ENCODE measurements around the gene POM121C. TPM values are rescaled to one million over a fixed set of nuclear protein-coding genes. Genes with fewer than 3 reads are reported as not detected.
"Not testable (repeated sequence)": the region's sequence is repeated elsewhere in the genome, so short reads cannot be mapped to it uniquely, and the experiment has no call there.

POM121C gene
- polyA plus RNA-seq, 1 of the 3 experiments (the other 2 are of a cell fraction) = 20.4 TPM

DNA sequence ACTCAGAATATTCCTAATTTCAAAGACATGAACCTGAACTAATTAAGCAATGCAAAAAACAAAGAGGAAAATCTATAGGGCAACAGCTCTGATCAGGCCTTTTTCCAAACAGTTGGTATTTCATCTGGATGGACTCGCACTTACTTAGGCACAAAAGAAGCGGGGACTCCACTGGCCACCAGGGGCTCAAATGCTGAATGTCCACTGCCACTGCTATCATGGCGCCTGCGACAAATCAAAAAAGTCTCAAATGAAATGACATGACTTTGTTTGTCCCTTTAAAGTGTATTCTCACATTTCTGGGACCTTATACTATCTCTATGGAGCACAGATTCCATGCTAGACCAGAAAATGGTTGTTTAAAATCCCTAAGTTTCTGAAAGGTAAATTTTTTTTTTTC lies 47.1 kb downstream of the POM121C start:
- H3K27ac ChIP-seq (ENCODE audit: low read depth in 2 of 2, low read length in 1 of 2); H3K4me1 ChIP-seq (ENCODE audit: control insufficient read depth in 1 of 2, insufficient read depth in 2 of 2, low read depth in 1 of 2, low read length in 1 of 2); CTCF ChIA-PET; H3K9me2 ChIP-seq; H3K9ac ChIP-seq; H3K4me3 ChIP-seq (ENCODE audit: low read depth in 2 of 2, low read length in 1 of 2); POLR2A ChIA-PET; DNase-seq; H3K27me3 ChIP-seq (ENCODE audit: insufficient read depth); H4K20me1 ChIP-seq (ENCODE audit: insufficient read depth); H3K4me2 ChIP-seq; H3K9me3 ChIP-seq; H2AFZ ChIP-seq (ENCODE audit: low read depth): not testable (repeated sequence)
- WGBS (ENCODE audit: low lambda C conversion rate) = 98% methylated on average over 4 of the region's 4 CpGs
- H3K36me3 ChIP-seq (replicated peaks in 1 of 2; ENCODE audit: control insufficient read depth in 1 of 2, insufficient read depth in 2 of 2, low read length in 1 of 2) = peaks cover 55 to 67% of the 10 kb centered on the region in 2 experiments
- H3F3A ChIP-seq (replicated peaks; ENCODE audit: insufficient read depth) = peaks cover 21% of the 10 kb centered on the region
- TF ChIP-seq CTCF (IDR thresholded peaks at IDR 0.05) = peak; percentile 31
- peaks cover 38% of the 10 kb centered on the region for H3K79me2 ChIP-seq (ENCODE audit: insufficient read depth)

DNA sequence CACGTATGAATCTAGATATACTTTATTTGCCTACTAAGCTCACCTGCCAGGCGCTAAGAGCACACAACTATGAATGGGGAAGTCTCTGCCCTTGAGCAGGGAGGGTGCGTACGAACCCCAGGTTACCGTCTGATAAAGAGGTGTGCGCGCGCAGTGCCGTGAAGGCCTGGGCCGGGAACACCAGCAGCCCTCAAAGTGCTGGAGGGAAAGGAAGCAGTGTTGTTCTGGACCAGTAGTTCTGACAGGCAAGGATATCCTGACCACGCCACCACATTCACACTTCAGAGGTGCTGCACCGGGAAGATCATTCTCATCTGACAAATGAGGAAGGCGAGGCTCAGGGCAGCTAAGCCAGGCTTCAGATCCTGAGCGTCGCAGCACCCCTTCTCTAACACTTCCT lies 62.6 kb downstream of the POM121C start:
- POLR2A ChIA-PET, DNase-seq: not testable (repeated sequence)
- 89% methylated on average over 10 of the region's 15 CpGs for WGBS (ENCODE audit: low lambda C conversion rate)

GRCh38 chr7:75421798-75422710 lies 64.0 kb downstream of the POM121C start:
- H3K4me1 ChIP-seq (ENCODE audit: control insufficient read depth in 1 of 2, insufficient read depth in 2 of 2, low read depth in 1 of 2, low read length in 1 of 2); H2AFZ ChIP-seq (ENCODE audit: low read depth); H3K27ac ChIP-seq (ENCODE audit: low read depth in 2 of 2, low read length in 1 of 2); H3K9me2 ChIP-seq; H3K27me3 ChIP-seq (ENCODE audit: insufficient read depth); CTCF ChIA-PET; H3F3A ChIP-seq (replicated peaks; ENCODE audit: insufficient read depth); H3K79me2 ChIP-seq (ENCODE audit: insufficient read depth); H4K20me1 ChIP-seq (ENCODE audit: insufficient read depth); H3K9ac ChIP-seq; H3K4me2 ChIP-seq; H3K9me3 ChIP-seq; POLR2A ChIA-PET; H3K4me3 ChIP-seq (ENCODE audit: low read depth in 2 of 2, low read length in 1 of 2): not testable (repeated sequence)
- H3K36me3 ChIP-seq (replicated peaks in 1 of 2; ENCODE audit: control insufficient read depth in 1 of 2, insufficient read depth in 2 of 2, low read length in 1 of 2) = peaks cover 7 to 28% of the 10 kb centered on the region in 2 experiments
- peak; percentile 15 for DNase-seq
- 94% methylated on average over 32 of the region's 50 CpGs for WGBS (ENCODE audit: low lambda C conversion rate)

More for the DNA sequence above, 62.6 kb downstream of the POM121C start:
- CTCF ChIA-PET; H2AFZ ChIP-seq (ENCODE audit: low read depth); H3K9me3 ChIP-seq; H3K27ac ChIP-seq (ENCODE audit: low read depth in 2 of 2, low read length in 1 of 2); H3K9ac ChIP-seq; H3F3A ChIP-seq (replicated peaks; ENCODE audit: insufficient read depth); H3K4me3 ChIP-seq (ENCODE audit: low read depth in 2 of 2, low read length in 1 of 2); H4K20me1 ChIP-seq (ENCODE audit: insufficient read depth); H3K4me1 ChIP-seq (ENCODE audit: control insufficient read depth in 1 of 2, insufficient read depth in 2 of 2, low read depth in 1 of 2, low read length in 1 of 2); H3K9me2 ChIP-seq; H3K4me2 ChIP-seq; H3K27me3 ChIP-seq (ENCODE audit: insufficient read depth): not testable (repeated sequence)
- H3K36me3 ChIP-seq (replicated peaks in 1 of 2; ENCODE audit: control insufficient read depth in 1 of 2, insufficient read depth in 2 of 2, low read length in 1 of 2) = peaks cover 11 to 30% of the 10 kb centered on the region in 2 experiments
- H3K79me2 ChIP-seq (ENCODE audit: insufficient read depth) = peaks cover 15% of the 10 kb centered on the region; the same call in 1 of the 2 replicates

DNA sequence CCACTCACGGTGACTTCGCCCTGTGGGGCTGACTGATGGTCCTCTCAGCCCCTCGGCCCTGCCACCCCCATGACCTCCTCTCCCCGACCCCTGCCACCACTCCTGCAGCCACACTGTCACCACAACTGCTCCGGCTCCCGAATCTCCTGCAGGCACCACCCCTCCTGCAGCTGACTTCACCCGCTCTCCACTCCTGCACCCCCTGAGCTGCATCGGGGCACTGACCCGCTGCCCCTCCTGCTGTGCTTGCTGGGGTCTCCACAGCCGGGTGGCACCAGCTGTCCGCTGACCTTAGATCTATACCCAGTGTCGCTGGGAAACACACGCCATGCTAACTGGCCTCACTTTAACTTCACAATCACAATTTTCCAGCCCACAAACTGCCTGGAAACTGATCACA lies 65.9 kb downstream of the POM121C start:
- WGBS (ENCODE audit: low lambda C conversion rate) = 90% methylated on average over 9 of the region's 13 CpGs
- H3K27ac ChIP-seq (ENCODE audit: low read depth in 2 of 2, low read length in 1 of 2); H3K9ac ChIP-seq; H3K4me1 ChIP-seq (ENCODE audit: control insufficient read depth in 1 of 2, insufficient read depth in 2 of 2, low read depth in 1 of 2, low read length in 1 of 2); POLR2A ChIA-PET; H3K9me2 ChIP-seq; H4K20me1 ChIP-seq (ENCODE audit: insufficient read depth); H3F3A ChIP-seq (replicated peaks; ENCODE audit: insufficient read depth); H3K79me2 ChIP-seq (ENCODE audit: insufficient read depth); H3K4me3 ChIP-seq (ENCODE audit: low read depth in 2 of 2, low read length in 1 of 2); CTCF ChIA-PET; DNase-seq; H2AFZ ChIP-seq (ENCODE audit: low read depth); H3K4me2 ChIP-seq; H3K9me3 ChIP-seq; H3K27me3 ChIP-seq (ENCODE audit: insufficient read depth): not testable (repeated sequence)
- H3K36me3 ChIP-seq (replicated peaks in 1 of 2; ENCODE audit: control insufficient read depth in 1 of 2, insufficient read depth in 2 of 2, low read length in 1 of 2) = peaks cover 7 to 34% of the 10 kb centered on the region in 2 experiments

DNA sequence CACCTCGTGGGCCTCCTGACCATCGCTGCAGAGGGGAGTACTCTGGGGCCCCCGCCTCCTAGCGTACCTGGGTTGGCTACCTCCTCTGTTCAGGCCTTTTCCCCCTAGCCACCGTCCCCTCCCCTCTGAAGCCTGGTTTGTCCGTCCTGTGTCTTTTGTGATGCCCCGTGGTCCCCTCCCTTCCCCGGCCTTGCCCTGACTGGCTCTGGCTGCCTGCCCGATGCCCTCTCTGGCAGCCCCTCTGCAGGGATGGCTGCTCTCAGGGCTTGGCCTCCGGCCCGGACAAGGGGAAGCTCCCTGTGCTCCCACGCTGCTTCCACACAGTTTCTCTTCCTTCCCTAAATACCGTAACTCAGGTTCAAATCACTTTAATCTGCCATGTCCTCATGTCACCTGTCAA lies 66.4 kb downstream of the POM121C start:
- CTCF ChIA-PET; H2AFZ ChIP-seq (ENCODE audit: low read depth); H3K9me2 ChIP-seq; H4K20me1 ChIP-seq (ENCODE audit: insufficient read depth); H3K9me3 ChIP-seq; H3K4me3 ChIP-seq (ENCODE audit: low read depth in 2 of 2, low read length in 1 of 2); H3F3A ChIP-seq (replicated peaks; ENCODE audit: insufficient read depth); H3K27me3 ChIP-seq (ENCODE audit: insufficient read depth); H3K79me2 ChIP-seq (ENCODE audit: insufficient read depth); H3K9ac ChIP-seq; H3K4me2 ChIP-seq; H3K27ac ChIP-seq (ENCODE audit: low read depth in 2 of 2, low read length in 1 of 2): not testable (repeated sequence)
- peaks cover 0 to 11% of the 10 kb centered on the region in 2 experiments; a peak in 1 of 4 replicates for H3K4me1 ChIP-seq (ENCODE audit: control insufficient read depth in 1 of 2, insufficient read depth in 2 of 2, low read depth in 1 of 2, low read length in 1 of 2)
- DNase-seq = peak; percentile 9
- H3K36me3 ChIP-seq (replicated peaks in 1 of 2; ENCODE audit: control insufficient read depth in 1 of 2, insufficient read depth in 2 of 2, low read length in 1 of 2) = peaks cover 7 to 34% of the 10 kb centered on the region in 2 experiments
- POLR2A ChIA-PET = interaction anchor here (0.6 kb wide), 1 partner anchor 28 kb away, joined by 3 read pairs; no protein-coding TSS in a partner anchor
- 82% methylated on average over 11 of the region's 13 CpGs for WGBS (ENCODE audit: low lambda C conversion rate)
